Right hindlimb (tissue), 1 donor: ENCODE results near the gene CFAP299.
"Not testable (repeated sequence)": the region's sequence is repeated elsewhere in the genome, so short reads cannot be mapped to it uniquely, and the experiment has no call there.

Experiments used
- DNase-seq: peaks from one replicate; pipeline ENCODE4 v3.0.0-alpha.2; 2018

CFAP299 gene

GRCh38 chr4:80393246-80393969, 57.9 kb downstream of the CFAP299 start:
- no peak for DNase-seq

- DNase-seq: no peak
These were observed 58.4 kb downstream of the CFAP299 start for GRCh38 chr4:80393970-80394250.

GRCh38 chr4:80407246-80407645, 71.7 kb downstream of the CFAP299 start:
- DNase-seq: peak; percentile 79

GRCh38 chr4:80409809-80410208, 74.3 kb downstream of the CFAP299 start:
- peak; percentile 48 for DNase-seq

- DNase-seq: no peak
These were observed 76.8 kb downstream of the CFAP299 start for GRCh38 chr4:80412322-80412721.

GRCh38 chr4:80413086-80413485, 77.6 kb downstream of the CFAP299 start:
- DNase-seq: no peak

- no peak for DNase-seq
These were observed 81.5 kb downstream of the CFAP299 start for GRCh38 chr4:80417019-80417418.

GRCh38 chr4:80419946-80420345, 84.4 kb downstream of the CFAP299 start:
- no peak for DNase-seq

- no peak for DNase-seq
These were observed 85.1 kb downstream of the CFAP299 start for GRCh38 chr4:80420638-80421037.

- no peak for DNase-seq
These were observed 87.3 kb downstream of the CFAP299 start for GRCh38 chr4:80422727-80423404.

GRCh38 chr4:80423553-80424224, 88.2 kb downstream of the CFAP299 start:
- DNase-seq: no peak

GRCh38 chr4:80424225-80424581, 88.7 kb downstream of the CFAP299 start:
- DNase-seq: no peak

GRCh38 chr4:80425124-80426100, 89.9 kb downstream of the CFAP299 start:
- DNase-seq: no peak

GRCh38 chr4:80431203-80431965, 95.9 kb downstream of the CFAP299 start:
- no peak for DNase-seq

- DNase-seq: no peak
These were observed 98.7 kb downstream of the CFAP299 start for GRCh38 chr4:80434238-80434637.

GRCh38 chr4:80438016-80438415, 102.5 kb downstream of the CFAP299 start:
- DNase-seq: no peak

GRCh38 chr4:80439294-80440061, 103.9 kb downstream of the CFAP299 start:
- not testable (repeated sequence) for DNase-seq

- DNase-seq: no peak
These were observed 110.7 kb downstream of the CFAP299 start for GRCh38 chr4:80446248-80446647.

- DNase-seq: no peak
These were observed 111.1 kb downstream of the CFAP299 start for GRCh38 chr4:80446664-80447063.

- no peak for DNase-seq
These were observed 112.0 kb downstream of the CFAP299 start for GRCh38 chr4:80447493-80447892.

GRCh38 chr4:80448056-80448455, 112.5 kb downstream of the CFAP299 start:
- DNase-seq: no peak
